HG03439 (cell line): ENCODE results near the gene CLCN7.

ENCODE experiments used
- ATAC-seq: cut with Tn5 transposase; IDR thresholded peaks from one replicate; pipeline ENCODE4 v1.9.1; 2021; ENCODE audit warnings: mild to moderate bottlenecking, moderate library complexity; ENCODE audit not compliant: unreplicated experiment

The CLCN7 gene, protein sequence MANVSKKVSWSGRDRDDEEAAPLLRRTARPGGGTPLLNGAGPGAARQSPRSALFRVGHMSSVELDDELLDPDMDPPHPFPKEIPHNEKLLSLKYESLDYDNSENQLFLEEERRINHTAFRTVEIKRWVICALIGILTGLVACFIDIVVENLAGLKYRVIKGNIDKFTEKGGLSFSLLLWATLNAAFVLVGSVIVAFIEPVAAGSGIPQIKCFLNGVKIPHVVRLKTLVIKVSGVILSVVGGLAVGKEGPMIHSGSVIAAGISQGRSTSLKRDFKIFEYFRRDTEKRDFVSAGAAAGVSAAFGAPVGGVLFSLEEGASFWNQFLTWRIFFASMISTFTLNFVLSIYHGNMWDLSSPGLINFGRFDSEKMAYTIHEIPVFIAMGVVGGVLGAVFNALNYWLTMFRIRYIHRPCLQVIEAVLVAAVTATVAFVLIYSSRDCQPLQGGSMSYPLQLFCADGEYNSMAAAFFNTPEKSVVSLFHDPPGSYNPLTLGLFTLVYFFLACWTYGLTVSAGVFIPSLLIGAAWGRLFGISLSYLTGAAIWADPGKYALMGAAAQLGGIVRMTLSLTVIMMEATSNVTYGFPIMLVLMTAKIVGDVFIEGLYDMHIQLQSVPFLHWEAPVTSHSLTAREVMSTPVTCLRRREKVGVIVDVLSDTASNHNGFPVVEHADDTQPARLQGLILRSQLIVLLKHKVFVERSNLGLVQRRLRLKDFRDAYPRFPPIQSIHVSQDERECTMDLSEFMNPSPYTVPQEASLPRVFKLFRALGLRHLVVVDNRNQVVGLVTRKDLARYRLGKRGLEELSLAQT

GRCh38 chr16:1474796-1475551 lies at the start of gene CLCN7:
Gene CLCN7, minus strand, starts transcription at chr16:1475028. Its CDS starts 54 bp downstream, at chr16:1474974.
- peak; percentile 90 for ATAC-seq

DNA sequence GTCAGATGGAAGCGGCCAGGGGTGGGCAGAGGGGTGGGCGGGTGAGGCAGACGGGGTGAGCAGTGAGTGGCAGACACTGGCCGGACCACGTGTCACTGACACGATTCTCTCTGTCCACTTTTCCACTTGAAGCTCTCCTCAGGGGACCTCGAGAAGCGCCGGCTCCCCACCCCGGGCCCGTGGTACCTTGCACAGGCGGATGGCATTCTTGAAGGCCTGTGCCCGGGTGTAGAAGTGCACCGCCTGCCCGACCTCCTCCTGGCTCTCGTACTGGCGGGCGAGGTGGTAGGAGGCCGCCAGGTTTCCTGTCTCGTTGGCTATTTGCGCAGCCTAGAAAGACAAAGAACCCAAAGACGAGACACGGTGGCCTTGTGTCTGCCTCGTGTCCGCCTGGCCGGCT lies 49.5 kb upstream of the CLCN7 start:
- no peak for ATAC-seq

DNA sequence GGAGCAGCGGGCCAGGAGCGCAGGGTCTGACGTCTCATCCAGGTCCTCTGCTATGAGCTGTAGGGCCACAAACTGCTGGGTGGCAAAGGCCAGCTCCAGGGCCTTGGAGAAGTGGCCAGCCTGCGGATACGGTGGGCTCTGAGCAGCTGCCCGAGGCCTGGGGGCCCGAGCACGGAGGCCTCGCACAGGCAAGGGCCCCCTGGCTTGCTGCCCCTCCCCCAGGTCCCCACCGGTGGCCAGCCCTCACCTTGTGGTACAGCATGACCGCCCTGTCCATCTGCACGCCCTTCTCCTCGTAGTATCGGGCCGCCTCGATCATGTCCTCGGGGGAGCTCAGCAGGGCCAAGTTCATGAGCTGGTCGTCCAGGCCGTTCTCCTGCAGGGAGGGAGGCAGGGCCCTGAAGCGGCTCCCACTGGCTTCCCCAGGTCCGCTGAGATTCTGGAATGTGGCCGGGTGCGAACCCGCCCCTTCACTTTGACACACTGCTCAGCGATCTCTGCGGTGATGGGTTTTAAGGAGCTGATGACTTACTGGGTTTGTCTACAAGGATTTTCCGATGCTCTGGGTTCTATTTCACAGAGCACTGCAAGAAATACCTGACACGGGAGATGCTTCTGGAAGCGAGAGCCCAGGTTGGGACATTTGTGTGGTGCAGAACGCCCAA lies 48.9 kb upstream of the CLCN7 start:
- ATAC-seq, result no peak

DNA sequence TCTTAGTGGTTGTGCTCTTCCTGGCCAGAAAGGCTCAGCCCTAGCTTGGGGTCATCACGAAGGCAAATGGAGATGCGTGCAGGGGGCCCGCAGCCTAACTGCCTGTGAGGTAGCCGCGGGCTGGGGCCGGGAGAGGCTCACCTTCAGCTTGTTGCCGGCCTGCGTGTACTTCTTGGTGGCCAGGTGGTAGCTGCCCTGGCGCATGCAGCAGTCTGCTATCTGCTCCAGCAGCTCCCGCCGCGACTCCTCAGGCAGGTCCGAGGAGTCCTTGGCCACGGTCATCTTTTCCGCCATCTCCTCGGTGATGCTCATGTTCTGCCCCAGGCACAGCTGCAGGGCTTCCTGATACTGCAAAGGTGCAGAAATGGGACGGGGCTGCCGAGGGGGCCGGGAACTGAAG lies 45.6 kb upstream of the CLCN7 start:
- no peak for ATAC-seq

- ATAC-seq, result no peak
Measured at GRCh38 chr16:1519831-1520230, 45.0 kb upstream of the CLCN7 start.

GRCh38 chr16:1518626-1519135 lies 43.9 kb upstream of the CLCN7 start:
- ATAC-seq, result no peak

- no peak for ATAC-seq
Measured at GRCh38 chr16:1514507-1514906, 39.7 kb upstream of the CLCN7 start.

DNA sequence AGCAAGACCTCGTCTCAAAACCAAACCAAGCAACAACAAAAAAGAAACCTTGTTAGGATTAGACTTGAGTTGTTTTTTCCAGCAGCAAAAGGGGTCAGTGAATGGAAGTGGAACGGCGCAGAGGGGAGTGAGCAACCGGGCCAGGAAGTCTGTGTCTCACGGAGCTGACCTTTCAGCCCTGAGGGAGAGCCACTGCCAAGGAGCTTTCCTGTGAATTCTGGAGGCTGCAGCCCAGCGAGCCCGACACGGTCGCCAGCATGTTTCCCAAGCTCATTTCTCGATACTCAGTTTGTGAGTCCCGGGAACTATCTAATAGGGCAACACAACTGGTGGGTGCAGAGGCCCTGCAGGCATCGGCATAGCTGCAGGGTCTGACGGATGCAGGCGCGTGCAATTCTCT lies 37.9 kb upstream of the CLCN7 start:
- no peak for ATAC-seq

GRCh38 chr16:1511662-1512569 lies 37.1 kb upstream of the CLCN7 start:
- no peak for ATAC-seq

- ATAC-seq, result no peak
Measured at GRCh38 chr16:1510941-1511351, 36.1 kb upstream of the CLCN7 start.

- ATAC-seq, result no peak
Measured at GRCh38 chr16:1510272-1510671, 35.4 kb upstream of the CLCN7 start.

DNA sequence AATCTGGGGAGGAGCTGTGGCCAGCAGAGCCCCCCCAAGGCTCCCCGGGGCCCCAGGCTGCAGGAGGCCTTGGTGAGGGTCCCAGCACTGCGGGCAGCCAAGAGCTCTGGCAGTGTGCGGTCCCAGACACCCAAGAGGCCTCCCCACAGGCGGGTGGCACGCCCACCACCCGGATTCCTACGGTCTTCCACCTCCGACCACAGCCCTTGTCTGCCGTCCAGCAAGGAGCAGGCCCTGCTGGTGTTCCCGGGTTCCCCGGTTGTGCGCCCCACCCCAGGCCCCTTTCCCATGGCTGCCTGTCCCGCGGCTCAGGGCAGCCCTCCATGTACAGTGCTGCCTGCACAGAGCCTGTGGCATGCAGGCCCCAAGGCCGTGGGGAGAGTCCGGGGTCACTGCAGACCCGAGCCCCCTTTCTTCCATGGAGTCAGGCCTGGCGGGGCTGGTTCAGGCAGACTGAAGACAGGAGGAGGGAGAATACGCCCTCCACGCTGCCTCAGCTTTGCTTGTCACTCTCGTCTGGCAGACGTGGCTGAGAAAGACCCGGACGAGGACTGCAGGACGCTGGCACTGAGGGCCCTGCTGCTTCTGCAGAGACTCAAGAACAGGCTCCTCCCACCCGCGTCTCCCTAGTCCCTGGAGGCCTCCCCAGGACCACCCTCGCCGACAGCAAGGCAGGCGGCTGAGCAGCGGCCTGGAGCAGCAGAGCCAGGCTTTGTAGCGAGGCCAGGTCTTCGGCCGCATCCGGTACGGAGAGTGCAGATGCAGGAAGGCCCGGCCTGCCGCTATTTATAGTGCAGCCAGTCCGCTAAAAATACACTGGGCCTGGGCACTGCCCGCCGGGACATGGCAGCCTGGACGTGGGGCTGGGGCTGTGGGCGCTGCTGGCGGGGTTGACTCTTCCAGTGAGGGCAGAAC lies 34.7 kb upstream of the CLCN7 start:
- no peak for ATAC-seq

GRCh38 chr16:1508494-1509187 lies 33.8 kb upstream of the CLCN7 start:
- no peak for ATAC-seq

GRCh38 chr16:1506494-1507213 lies 31.8 kb upstream of the CLCN7 start:
- no peak for ATAC-seq

DNA sequence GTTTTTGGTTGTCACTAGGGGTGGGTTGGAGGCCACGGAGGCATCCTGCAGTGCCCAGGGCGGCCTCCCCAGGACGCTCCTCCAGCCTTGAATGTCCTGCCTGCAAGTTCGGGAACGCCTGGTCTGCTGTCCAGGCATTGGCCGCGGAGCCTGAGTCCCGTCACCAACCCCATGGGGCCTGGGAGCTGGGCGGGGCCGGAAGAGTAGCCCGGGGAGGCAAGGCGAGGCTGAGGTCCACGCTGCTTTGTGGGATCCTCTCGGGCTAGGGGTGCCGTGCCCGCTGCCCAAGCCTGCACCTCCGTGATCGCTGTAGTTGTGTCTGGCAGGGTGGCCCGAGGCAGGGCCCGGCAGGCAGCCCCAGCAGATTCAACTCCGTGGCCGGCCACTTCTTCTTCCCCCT lies 31.1 kb upstream of the CLCN7 start:
- no peak for ATAC-seq

DNA sequence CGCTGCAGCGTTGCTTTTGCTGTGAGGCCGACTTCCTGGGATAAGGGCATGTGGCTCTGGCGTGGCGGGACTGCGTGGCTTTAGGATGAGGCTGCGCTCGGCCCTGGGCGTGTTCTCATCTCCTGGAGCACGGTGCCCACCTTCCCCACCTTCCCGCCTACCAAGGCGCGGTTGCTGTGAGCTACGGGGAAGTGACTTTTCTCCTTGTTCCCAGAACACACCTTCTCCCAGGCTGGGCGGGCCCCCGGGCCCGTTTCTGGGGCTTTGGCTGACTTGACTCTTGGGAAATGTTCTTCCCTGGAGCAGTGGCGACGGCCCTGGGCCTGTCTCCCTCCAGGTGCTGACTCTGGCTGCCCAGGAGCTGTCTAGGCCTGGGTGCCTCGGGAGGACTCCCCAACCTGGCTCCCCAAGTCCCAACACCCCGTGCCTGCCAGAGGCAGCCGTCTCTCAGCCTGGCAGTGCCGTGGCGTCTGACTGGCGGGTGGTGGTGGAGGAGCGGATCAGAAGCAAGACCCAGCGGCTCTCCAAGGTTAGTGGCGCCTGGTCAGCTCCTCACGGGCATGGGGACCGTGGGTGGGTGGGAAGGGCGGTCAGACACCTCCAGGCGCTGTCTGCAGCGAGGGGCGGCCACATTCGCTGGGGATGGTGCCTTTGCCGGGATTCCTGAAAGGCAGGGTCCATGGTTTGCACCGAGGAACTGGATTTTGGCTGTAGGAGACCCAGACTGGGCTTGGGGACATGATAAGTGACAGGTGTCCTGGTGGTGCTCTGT lies 30.4 kb upstream of the CLCN7 start:
- no peak for ATAC-seq
